Tibial nerve (tissue), 3 donors: Measurements from ENCODE around the gene AP1M2.

Experiments used
- POLR2A ChIP-seq, 2 donors: fragments of 450-650 bp; IDR thresholded peaks; one replicate each; pipeline ENCODE4 v1.6.1; 2017; ENCODE audit warnings: antibody characterized with exemption in 2 of 2, mild to moderate bottlenecking in 2 of 2, moderate library complexity in 2 of 2
- TF ChIP-seq, protein P1 (sequence below), 5 experiments: fragments of 200-600 bp in 3 of 5; fragments of 450-650 bp in 2 of 5; sonication (generic) in 3 of 5; IDR thresholded peaks; one replicate each; pipeline ENCODE4 v1.5.1; 2016 to 2019; ENCODE audit warnings: antibody characterized with exemption in 5 of 5, mild to moderate bottlenecking in 3 of 5, moderate library complexity in 2 of 5

DNA sequence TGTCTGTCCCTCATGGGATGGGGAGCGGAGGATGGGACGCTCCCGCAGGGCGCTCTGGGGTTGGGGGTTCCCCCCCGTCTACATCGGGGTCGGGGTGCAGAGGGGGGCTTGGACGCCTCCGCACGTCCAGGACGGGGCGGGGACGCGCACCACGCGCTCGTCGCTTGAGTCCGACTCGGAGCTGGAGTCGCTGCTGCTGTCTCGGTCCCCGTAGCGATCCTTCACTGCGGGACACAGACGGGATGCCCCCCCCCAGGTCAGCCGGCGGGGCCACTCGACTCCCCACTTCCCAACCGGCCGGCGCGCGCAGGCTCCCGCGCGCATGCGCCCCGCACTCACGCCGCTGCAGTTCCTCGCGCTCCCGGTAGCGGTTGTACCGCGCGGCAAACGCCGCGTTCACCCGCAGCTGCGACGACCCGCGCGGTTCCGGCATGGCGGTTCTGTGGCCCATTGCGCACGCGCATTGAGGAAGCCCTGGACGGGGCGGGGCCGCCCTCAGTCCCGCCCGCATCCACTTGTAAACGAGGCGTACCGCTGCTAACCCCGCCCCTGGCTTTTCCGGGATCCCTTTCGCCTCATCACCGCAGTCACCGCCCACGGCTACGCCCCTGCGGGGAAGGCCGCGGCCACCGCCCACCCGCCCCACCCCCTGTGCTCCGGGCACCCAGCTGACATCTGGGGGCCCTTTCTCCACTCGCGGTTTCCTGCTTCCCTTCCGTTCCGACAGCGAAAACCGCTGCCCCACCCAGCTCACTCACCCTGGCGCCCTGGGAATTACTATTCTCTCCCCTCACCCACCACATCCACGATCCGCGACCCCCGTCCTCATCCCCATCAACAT is 21.3 kb downstream of the AP1M2 start, which contains the start of gene KRI1:
- TF ChIP-seq, protein P1, sequence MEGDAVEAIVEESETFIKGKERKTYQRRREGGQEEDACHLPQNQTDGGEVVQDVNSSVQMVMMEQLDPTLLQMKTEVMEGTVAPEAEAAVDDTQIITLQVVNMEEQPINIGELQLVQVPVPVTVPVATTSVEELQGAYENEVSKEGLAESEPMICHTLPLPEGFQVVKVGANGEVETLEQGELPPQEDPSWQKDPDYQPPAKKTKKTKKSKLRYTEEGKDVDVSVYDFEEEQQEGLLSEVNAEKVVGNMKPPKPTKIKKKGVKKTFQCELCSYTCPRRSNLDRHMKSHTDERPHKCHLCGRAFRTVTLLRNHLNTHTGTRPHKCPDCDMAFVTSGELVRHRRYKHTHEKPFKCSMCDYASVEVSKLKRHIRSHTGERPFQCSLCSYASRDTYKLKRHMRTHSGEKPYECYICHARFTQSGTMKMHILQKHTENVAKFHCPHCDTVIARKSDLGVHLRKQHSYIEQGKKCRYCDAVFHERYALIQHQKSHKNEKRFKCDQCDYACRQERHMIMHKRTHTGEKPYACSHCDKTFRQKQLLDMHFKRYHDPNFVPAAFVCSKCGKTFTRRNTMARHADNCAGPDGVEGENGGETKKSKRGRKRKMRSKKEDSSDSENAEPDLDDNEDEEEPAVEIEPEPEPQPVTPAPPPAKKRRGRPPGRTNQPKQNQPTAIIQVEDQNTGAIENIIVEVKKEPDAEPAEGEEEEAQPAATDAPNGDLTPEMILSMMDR (IDR thresholded peaks at IDR 0.05): peak in 3 of 5 experiments; percentile 17 to 72 (median 69)
- peak; percentile 84 to 88 for TF ChIP-seq POLR2A (IDR thresholded peaks at IDR 0.05)
